Stimulated activated CD4-positive, alpha-beta T cell treated with anti-CD3 and anti-CD28 coated beads, Interleukin-1b, Interleukin-23, amount 100 ng/mL, for 24 hours (primary cell): ENCODE measurements around the gene HNRNPF.

ENCODE experiments used
- DNase-seq, 4 experiments: peaks; one replicate each; pipeline ENCODE4 v3.0.0-alpha.2; 2020; ENCODE audit warnings: low read depth in 4 of 4, low spot score in 1 of 4

The HNRNPF gene

DNA sequence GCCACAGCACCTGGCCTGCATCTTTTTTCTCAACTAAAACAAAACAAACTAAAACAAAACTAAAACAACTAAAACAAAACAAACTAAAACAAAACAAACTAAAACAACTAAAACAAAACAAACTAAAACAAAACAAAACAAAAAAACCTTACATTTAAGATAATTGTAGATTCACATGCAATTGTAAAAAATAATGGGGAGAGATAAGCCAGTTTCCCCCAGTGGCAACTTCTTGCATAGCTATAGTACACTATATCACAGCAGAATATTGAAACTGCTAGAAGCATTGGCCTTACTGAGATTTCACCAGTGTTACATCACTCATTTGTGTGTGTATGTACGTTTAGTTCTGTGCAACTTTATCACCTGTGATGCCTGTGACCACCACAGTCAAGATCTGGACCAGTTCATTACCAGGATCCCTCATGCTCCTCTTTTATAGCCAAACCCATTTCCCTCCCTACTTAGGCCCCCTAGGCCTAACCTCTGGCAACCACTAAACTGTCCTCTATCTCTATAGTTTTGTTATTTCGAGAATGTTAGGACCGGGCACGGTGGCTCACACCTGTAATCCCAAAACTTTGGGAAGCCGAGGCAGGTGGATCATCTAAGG lies 28.3 kb downstream of the HNRNPF start:
- DNase-seq = no peak

DNA sequence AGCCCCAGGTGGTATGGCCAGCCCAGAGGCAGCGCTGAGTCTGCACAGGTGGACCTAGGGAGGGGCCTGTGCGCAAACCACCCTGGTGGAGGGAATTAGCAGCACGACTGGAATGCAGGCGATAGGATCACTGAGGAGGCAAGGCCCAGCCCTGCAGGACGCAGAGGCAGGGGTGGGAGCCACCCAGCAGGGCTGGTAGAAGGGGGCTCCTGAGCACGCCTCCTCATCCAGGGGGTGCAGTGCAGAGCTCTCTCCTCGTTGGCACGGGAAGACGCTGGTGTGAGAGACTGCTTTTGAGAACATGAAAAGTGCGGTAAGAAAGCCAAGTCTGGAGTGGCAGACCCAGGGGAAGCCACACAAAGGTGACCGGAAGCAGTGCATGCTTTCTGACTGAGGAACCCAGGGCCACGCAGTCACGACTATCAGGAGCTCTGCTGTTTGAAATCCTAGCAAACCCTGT lies 31.5 kb downstream of the HNRNPF start:
- no peak for DNase-seq

DNA sequence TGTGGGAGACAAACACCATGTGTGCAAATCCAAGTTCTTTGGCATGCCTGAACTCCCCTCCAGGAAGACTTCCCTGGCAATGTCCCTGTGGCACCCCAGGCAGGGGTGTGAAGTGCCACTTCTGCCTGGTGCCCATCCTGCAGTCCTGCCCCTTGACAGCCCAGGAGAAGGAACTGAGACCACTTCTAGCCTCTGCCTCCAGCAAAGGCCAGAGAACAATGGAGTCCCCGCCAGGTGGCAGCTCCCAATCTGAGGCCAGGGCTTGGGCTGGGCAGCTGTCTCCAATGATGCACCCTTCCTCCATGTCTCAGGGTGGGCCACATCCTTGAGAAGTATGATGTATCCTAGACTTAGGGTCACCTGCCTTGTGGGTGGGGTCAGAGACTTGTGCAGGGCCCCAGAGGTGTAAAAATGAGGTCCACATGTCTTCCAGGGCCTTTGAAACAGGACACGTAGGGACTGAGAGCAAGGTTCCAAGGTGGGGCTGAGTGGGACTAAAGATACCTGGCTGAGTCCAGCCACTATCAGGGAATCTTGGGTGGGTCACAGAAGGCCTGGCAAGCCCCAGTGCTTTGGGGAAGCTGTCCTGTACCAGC lies 32.1 kb downstream of the HNRNPF start:
- DNase-seq = no peak

DNA sequence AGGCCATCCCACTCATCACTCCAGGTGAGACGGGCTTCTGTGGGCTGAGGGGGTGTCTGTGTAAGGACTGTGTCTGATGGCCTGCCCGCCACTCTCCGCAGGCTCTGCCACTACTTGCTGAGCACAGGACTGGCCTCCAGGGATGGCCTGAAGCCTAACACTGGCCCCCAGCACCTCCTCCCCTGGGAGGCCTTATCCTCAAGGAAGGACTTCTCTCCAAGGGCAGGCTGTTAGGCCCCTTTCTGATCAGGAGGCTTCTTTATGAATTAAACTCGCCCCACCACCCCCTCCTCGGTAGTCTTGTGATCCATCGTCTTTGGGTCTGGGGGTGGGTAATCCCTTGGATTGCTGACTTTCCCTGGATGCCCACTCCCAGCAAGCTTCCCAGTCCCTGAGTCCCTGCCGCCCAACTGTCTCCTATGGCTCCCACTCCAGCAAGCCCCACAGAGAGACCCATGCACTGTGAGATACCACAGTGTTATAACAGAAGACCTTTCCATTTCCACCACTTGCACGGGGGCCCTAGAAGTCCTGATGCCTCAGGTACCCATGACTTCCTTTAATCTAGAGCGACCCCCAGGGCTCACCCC lies 32.8 kb downstream of the HNRNPF start:
- no peak for DNase-seq

DNA sequence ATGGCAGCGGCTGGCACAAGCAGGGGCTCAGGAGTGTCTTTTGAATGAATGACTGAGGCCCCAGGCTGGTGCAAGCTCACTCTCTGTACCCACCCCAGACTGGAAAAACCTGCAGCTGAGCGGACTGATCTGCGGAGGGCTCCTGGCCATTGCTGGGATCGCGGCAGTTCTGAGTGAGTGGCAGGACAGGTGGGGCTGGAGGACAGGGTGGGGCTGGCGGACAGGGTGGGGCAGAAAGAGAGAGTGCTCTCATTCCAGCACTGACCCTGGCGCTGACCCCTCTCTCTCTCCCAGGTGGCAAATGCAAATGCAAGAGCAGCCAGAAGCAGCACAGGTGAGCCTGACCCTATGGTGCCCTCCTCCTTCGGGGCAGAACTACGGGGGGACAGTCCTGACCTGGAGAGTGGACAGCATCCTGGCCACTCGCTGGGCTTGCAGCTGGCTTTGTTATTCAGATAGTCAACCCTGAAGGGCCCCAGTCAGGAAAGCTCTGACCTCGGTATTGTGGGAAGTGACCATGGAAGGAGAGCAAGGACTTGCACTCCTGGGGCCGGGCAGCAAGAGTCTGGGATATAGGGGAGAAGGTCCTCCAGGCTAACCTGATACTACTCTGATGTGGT lies 33.5 kb downstream of the HNRNPF start:
- no peak for DNase-seq

DNA sequence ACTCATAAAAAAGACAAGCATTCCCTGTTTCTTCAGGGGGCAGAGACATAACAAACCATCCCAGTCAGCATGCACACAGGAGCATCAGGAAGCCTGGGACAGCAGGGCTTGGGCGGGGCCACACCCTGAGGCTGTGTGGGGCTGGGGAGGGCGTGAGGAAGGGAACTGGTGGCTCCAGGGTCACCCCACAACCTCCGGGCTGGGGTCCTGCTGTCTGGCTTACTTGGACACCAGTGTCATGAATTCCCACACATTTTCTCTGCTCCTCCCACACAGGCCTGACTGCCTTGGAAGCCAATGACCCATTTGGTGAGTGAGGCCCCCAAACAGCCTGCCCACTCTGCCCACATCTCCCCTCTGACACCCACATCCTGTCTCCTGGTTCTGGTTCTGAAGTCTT lies 34.8 kb downstream of the HNRNPF start:
- no peak for DNase-seq

DNA sequence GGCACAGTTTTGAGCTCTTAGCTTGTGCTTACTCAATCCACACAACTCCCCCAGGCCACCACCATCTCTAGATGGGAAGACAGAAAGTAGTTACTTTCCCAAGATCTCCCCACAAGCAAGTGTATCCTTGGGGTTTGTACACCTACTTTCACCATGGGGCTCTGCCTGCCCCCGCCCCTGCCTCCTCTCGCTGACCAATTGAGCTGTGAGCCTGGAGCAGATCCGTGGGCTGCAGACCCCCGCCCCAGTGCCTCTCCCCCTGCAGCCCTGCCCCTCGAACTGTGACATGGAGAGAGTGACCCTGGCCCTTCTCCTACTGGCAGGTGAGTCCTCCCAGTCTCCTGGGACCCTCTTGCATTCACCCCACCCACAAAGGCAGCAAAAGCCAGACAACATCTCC lies 35.5 kb downstream of the HNRNPF start:
- no peak for DNase-seq

DNA sequence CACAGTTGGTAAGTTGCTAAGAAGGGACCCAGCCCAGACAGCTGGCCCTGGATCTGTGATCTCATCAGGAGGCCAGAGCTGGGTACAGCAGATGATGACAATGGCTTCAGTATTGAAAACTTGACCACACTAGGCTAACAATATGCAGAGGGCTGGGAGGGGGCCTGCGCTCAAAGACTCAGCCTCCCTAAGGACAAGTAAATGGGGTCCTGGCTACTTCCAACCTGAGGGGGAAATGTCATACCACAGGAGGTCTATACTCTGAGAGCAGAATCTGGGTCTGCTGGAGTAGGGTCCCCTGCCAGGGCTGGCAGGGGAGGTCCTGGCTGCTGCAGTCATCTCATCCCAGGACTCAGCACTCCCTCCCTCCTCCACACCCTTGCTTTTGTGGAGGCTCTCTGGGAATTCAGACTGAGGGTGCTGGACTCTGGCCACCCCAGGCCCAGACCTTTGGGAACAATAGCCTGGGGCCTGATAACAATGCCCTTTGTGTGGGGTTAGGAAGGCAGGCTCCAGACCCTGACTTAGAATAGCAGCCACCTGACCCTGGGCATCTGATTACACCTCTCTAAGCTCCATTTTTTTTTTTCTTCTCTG lies 36.1 kb downstream of the HNRNPF start:
- DNase-seq = no peak

DNA sequence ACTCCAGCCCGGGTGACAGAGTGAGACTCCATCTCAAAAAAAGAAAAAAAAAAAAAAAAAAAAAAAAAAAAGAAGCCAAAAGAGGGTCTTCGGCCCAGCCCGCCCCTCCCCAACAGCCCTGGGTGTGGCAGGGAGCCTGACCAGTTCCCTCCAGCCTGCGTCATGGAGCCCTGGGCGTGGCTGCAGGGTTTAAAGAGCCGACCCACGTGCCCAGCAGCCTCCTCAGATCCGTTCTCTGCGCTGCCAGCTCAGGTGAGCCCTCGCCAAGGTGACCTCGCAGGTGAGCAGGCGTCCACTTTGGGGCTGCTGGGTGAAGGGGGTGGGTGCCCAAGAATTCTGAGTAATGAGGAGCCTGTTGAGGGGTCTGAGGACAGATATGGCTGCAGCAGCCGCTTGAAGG lies 37.6 kb downstream of the HNRNPF start, which contains the start of gene FXYD4:
TSS of gene FXYD4 (plus strand) at position 219 of the 400 bp plus-strand sequence. CDS start 2,111 bp downstream, outside the sequence.
- no peak for DNase-seq

DNA sequence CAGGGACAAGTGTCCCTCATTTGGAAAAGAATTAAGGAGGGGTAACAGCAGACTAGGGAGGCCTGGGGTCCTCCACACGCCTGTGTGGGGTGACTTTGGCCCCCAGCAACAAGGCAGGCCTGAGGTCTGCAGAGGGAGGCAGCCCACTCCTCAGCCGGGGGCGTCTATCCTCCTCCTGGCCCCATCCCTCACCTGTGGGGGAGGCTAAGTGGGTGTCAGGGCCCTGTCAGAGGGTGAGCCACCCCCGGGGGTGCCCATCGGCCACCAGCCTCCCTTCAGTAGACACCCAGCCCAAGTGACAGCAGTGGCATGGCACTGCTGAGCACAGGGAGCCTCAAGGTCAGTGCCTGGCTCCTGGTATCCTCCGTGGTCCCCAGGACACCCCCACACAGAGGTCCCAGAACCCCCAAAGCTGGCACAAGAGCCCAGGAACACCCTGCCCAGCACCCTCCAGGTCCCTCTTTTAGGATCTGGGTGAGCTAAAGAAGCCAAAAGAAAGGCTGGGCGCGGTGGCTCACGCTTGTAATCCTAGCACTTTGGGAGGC lies 38.2 kb downstream of the HNRNPF start:
- no peak for DNase-seq

DNA sequence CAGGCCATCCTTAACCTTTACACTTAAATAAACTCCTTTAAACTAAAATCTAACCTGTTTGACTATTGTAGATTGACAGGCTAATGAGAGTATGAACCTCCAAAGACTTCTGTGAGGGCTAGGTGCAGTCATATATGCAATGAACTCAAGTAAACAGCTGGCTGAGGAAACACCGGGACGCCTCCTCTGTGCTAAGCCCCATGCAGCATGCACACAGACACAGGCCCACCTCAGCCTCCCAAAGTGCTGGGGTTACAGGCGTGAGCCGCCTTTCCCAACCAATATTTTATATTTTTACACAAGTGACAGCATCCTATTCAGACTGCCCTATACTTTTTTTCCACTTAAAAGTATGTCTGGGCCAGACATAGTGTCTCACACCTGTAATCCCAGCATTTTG lies 39.1 kb downstream of the HNRNPF start:
- DNase-seq = no peak

DNA sequence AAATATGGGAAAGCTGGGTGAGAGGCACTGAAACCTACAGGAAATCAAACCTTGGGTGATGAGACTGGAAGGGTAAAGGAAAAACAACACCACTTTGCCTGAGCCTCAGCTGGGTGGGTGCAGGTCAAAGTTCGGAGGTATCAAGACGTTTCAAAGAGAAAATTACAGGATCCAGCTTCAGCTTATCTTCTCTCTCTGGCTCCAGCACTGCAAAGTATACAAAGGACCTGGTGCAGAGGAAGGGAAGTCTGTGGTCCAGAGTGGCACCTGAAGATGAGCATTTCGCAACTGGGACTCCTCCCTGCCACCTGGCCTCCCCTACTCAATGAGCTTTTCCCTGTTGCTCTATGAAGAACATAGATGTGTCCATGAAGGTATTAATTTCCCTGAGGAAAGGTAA lies 44.0 kb downstream of the HNRNPF start:
- no peak for DNase-seq

DNA sequence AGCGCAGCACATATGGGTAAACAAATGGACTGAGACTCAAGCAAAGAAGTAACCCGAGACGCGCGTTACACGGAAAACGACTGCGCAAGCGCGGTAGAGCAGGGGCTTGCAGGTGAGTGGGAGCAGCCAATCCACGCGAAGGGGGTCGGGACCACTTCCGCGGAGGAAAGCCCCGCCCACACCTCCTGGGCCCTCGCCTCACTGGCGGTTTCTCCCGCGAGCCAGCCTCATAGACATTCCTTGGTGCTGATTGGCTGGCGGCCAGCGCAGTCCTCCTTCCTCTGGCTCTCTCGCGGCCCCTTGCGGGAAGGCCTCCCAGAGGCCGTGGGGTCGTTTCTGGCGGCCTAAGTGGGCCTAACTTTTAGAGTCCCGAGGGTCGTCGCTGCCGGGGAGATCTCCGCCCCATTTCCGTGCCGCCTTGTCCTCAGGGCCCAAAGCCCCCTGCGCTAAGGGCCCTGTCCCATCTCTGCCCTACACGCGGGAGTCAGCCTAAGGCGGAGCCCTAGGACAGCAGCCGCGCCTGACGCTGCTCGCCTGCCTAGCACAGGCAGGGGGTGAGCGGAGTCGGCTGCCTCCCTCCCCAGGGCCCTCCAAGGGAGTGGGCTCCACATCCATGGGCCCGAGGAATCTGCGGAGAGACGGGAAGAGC lies 46.7 kb downstream of the HNRNPF start:
- DNase-seq = peak; percentile 82 to 99 (median 98)

DNA sequence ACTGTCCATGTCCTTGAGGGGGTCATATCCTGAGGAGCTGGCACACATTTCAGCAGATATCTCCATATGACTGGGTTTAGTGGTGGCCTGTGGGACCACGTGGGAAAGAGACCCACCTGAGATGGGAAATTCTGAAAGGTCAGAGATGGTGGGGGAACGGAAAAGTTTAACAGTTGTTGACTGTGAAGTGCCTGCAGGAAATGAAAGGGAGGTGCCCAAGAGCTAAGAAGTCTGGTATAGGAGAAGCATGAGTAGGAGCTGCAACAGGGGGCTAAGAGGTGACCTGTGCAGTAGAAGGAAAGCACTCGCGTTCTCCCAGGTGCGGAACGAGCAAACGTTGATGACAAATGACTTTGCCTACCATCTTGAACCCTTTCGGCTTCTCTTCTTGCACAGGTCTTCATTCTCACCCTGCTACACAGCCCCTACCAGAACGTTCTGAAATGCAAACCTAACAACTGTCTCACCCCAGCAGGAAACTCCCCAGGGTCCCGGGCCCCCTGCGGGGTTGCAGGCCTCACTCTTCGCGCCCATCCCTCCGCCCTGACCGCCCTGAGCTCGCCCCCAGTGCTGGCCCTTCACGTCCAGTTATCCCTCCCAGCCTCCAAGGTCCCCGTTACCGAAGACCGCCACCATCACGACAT lies 47.3 kb downstream of the HNRNPF start:
- no peak for DNase-seq

DNA sequence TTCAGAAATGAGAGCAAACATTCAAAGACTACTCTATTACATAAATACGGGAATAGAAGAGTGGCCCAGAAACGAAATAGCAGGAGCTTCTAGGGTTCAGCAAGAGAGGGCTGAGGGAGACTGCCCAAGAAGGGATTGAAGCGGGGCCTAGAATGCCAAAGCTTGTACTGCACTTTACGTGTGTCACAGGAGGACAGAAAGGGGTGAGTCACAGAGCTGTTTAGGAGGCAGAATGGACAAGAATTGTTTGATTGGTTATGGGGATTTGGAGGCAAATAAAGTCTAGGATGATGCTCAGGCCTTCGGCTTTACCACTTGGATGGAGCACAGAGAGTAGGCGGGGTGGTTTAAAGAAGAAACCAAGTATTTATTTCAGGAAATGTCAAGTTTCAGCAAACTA lies 48.9 kb downstream of the HNRNPF start:
- no peak for DNase-seq

DNA sequence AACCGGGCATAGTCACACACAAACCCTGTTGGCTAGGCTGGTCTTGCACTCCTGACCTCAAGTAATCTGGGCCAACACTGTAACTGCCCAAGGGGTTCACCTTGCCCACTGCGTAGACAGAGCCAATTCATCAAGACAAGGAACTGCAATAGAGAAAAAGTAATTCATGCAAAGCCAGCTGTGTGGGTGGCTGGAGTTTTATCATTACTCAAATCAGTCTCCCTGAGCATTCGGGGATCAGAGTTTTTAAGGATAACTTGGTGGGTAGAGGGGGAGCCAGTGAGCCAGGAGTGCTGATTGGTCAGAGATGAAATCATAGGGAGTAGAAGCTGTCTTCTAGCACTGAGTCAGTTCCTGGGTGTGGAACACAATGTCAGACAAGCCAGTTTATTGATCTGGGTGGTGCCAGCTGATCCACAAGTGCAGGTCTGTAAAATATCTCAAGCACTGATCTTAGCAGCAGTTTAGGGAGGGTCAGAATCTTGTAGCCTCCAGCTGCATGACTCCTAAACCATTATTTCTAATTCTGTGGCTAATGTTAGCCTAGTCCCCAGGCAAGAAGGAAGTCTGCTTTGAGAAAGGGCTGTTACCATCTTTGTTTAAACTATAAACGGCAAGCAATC lies 53.1 kb downstream of the HNRNPF start:
- no peak for DNase-seq

DNA sequence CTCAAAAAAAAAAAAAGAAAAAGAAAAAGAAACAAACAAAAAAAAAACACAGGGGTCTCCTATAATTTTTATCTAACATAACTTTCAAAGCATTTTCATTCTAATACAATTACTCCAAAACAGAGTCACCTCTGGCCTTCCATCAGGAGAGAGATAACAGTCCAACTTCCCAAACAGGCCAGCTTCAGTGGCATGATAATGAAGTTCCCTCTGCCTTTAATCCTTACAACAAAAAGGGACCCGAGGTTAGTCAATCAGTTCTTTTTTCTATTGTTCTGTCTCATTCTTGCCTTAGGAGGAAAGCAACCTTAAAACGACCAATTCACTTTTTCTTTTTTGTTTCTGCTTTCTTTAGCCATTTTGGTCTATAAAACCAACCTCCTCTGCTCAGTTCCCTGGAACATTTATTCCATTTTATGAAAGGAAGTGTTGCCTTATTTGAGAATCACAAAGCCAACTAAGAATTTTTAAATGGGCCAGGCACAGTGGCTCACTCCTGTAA lies 54.1 kb downstream of the HNRNPF start:
- no peak for DNase-seq

DNA sequence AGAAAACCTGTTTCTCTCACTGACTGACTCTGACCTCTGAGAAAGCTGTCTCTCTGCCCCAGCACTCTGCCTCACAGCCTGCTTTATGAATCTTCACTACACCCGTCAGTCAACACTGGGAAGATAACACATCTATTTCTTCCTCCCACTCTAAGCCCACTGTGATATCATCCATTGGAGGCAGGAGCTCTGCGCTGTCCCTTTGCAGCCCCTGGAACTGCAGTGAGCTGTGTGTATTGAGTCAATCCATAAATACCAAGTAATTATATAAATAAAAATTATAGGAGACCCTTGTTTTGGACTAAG lies 54.7 kb downstream of the HNRNPF start:
- DNase-seq = no peak

DNA sequence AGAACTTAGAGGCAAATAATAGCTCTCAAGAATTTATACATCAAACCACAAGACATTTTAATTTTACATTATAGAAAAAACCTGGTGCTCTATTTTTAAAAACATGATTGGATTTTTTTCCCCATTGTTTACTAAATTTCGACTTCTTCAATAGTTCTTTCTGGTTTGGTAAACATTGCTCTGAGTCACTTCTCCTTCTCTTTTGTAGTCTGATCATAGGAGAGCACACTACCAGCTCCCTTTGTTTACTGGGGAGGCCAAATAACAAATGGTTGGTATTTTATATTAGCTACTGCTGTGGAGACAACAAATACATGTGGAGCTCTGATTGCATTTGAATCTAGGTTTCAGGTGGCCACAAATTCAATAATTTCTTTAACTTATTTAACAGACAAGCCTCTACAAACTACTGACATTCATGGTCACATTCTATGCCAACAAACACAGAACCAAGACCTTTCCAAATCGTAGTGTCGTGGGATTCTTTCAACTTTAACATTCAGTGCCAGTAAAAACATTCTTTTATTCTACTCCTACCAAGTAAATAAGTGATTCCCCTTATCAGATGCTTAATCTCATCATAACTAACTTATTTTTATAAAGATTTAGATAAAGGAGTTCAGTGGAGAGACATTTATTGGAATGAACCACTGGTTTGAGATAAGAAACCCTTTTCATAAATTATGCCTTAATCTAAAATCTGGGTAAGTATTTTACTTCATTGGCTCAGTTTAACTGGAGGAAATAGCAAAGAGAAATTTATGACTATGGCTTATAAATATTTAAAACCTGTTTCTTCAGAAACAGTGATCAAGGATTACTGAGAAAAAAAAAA lies 55.3 kb downstream of the HNRNPF start:
- DNase-seq = no peak
